Left ventricle myocardium inferior (tissue), 1 donor: ENCODE measurements around the gene DGKH. TPM values are rescaled to one million over a fixed set of nuclear protein-coding genes. Genes with fewer than 3 reads are reported as not detected.

Experiments used
- DNase-seq: peaks from one replicate; pipeline ENCODE4 v3.0.0-alpha.2; 2020
- H3K27ac ChIP-seq: fragments of 200-600 bp; replicated peaks from 2 replicates; pipeline ENCODE4 v1.8.0; 2021
- H3K27me3 ChIP-seq: fragments of 200-600 bp; 2 replicates; pipeline ENCODE4 v1.8.0; 2021; ENCODE audit warnings: low read depth
- H3K36me3 ChIP-seq: fragments of 200-600 bp; 2 replicates; pipeline ENCODE4 v1.8.0; 2021
- H3K4me1 ChIP-seq: fragments of 200-600 bp; 2 replicates; pipeline ENCODE4 v1.8.0; 2021
- H3K4me3 ChIP-seq: fragments of 200-600 bp; 2 replicates; pipeline ENCODE4 v1.8.0; 2021; ENCODE audit warnings: mild to moderate bottlenecking, moderate library complexity
- H3K9me3 ChIP-seq: fragments of 200-600 bp; replicated peaks from 2 replicates; pipeline ENCODE4 v1.8.0; 2021
- CTCF ChIP-seq: fragments of 200-600 bp; IDR thresholded peaks from 2 replicates; pipeline ENCODE4 v1.8.0; 2021; ENCODE audit warnings: antibody characterized with exemption, mild to moderate bottlenecking, borderline replicate concordance
- intact Hi-C: fragments of 100-400 bp; cut with micrococcal nuclease; formaldehyde crosslinking; loops from one replicate; pipeline ENCODE4 v1.11.0; 2022
- total RNA-seq: library from RNA; stranded (reverse); fragmentation: NEBNext Ultra II Directional; extraction: Animal tissue kit (Norgen Biotek cat#: 25700); gene quantifications from one replicate; pipeline ENCODE4 v1.2.1, GENCODE V29; 2021
- donor health status: DM: no; HTN: yes; CAD: no; lungs with severe emphysema.

DGKH gene
- total RNA-seq, 1 donor from 2014 or later, result 4.8 TPM

GRCh38 chr13:42022796-42023493 lies 25.5 kb upstream of the DGKH start:
- Histone ChIP-seq H3K4me3 (no peak overlapping the region), H3K27ac (no peak overlapping the region), H3K9me3 (no peaks in the 10 kb centered on the region), H3K36me3 (no peaks in the 10 kb centered on the region), H3K4me1 (no peaks in the 10 kb centered on the region), H3K27me3 (no peaks in the 10 kb centered on the region)
- intact Hi-C loops, result no loop called here
- no peak for TF ChIP-seq CTCF
- DNase-seq, result no peak

DNA sequence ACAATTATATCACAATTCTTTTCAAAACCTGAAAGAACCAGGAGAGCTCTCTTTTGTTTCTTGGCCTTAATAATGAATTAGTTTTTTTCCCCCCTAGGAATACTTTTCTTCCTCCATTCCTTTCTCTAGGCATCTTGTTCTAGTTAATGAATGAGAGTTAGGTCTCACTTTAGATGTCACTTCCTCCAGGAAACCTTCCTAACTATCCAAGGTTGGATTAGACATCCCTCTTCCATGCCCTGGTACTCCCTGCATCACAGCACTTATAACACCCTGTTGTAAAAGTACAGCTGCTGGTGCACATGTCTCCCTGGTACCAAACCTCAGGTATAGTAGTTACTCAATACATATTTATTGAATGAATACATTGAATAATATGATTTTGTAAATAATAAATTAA lies 21.2 kb upstream of the DGKH start:
- no peak overlapping the region for H3K4me3 ChIP-seq
- H3K9me3 ChIP-seq, result no peaks in the 10 kb centered on the region
- no peaks in the 10 kb centered on the region for H3K36me3 ChIP-seq
- no peak for TF ChIP-seq CTCF
- DNase-seq, result no peak
- H3K27me3 ChIP-seq, result no peaks in the 10 kb centered on the region
- no peak overlapping the region for H3K27ac ChIP-seq
- intact Hi-C loops, result no loop called here
- no peaks in the 10 kb centered on the region for H3K4me1 ChIP-seq

DNA sequence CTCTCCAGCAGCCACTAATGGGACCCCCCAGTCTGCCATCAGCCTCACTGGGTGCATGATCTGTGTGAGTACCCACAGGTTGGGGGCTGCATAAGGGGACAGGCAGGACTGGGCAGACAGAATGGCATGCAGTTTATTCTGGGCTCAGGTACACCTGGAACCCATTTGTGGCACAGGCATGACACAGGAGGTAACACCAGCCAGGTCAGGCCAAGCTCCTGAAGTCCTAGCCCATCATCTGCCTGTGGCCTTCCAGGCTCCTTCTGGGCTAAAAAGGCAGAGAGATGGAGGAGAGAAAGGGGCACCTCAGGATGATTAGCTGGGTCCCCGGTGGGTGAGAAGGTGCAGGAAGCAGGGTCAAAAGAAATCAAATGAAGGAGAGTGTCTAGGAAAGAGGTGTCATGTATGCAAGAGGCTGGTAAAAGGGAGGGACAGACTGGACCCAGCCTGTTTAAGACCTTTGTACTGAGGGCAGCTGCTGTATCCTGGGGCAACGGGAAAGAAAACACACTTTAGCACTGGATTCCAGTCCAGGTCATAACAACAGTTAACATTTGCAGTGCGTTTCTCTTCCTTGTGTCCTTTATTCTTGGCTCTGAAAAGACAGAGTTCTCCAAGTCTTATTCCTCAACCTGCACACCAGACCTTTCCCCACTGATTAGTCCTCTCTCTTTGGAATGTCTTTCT lies 20.2 kb upstream of the DGKH start:
- no peaks in the 10 kb centered on the region for H3K9me3 ChIP-seq
- intact Hi-C loops, result no loop called here
- no peak overlapping the region for H3K27ac ChIP-seq
- no peaks in the 10 kb centered on the region for H3K4me1 ChIP-seq
- H3K27me3 ChIP-seq, result no peaks in the 10 kb centered on the region
- no peak overlapping the region for H3K4me3 ChIP-seq
- TF ChIP-seq CTCF, result no peak
- no peaks in the 10 kb centered on the region for H3K36me3 ChIP-seq
- no peak for DNase-seq

DNA sequence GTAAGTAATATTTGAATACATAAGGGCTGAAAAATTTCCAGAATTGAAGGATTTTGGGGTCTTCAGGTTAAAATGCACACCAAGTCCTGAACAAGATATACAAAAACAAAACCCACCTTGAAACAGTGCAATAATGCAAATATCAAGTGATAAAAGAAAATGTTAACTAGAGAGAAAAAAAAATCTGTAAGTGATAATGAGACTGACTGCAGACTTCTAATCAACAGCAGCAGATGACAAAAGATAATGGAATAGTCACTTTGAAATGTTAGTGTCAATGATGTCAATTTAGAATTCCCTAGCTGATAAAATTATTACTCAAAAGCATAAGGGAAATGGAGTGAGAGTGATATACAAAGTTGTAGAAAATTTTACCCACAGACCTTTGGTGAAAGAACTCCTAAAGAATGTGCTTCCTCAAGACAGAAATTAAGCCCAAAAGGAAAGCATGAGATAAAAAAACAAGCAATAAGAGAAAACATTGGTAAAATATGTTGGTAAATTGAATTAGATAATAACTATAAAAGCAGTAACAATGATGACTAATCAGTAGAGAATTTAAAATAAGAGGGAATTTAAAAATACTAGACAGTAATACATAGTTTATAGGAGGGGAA lies 12.4 kb upstream of the DGKH start:
- Histone ChIP-seq H3K27me3 (no peaks in the 10 kb centered on the region), H3K4me1 (peaks cover 14% of the 10 kb centered on the region), H3K9me3 (peaks cover 4% of the 10 kb centered on the region), H3K36me3 (no peaks in the 10 kb centered on the region), H3K4me3 (no peak overlapping the region), H3K27ac (no peak overlapping the region)
- no peak for TF ChIP-seq CTCF
- DNase-seq, result no peak
- intact Hi-C loops, result no loop called here

DNA sequence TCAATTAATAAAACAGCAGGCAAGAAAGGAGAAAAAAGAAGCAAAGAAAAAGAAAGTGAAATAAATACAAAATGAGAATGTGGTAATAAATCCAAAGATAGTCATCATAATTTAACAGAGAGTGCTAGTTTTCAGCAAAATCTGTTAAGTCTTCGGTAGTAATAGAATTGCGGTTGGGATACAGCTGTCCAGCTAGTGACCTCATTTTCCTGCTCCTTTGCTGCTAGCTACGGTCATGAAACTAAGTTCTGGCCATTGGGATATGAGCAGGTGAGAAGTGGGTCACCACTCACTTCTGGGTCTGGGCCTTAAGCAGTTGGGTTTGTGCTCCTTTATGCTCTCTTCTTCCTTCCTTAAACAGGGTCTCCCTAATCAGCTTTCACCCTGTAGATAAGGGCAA lies 11.7 kb upstream of the DGKH start:
- intact Hi-C loops, result no loop called here
- Histone ChIP-seq H3K27ac (no peak overlapping the region), H3K27me3 (no peaks in the 10 kb centered on the region), H3K9me3 (peaks cover 4% of the 10 kb centered on the region), H3K36me3 (no peaks in the 10 kb centered on the region), H3K4me3 (no peak overlapping the region), H3K4me1 (peaks cover 21% of the 10 kb centered on the region)
- no peak for DNase-seq
- TF ChIP-seq CTCF, result no peak
